Activated naive CD4-positive, alpha-beta T cell treated with anti-CD3 and anti-CD28 coated beads, Interleukin-2, amount 50 U/mL, for 16 hours (primary cell): ENCODE measurements around the gene GNGT1.

Experiments used
- DNase-seq: peaks from one replicate; pipeline ENCODE4 v3.0.0-alpha.2; 2020

Gene GNGT1

GRCh38 chr7:93944673-93945072 is 38.3 kb downstream of the GNGT1 start:
- DNase-seq = no peak

DNA sequence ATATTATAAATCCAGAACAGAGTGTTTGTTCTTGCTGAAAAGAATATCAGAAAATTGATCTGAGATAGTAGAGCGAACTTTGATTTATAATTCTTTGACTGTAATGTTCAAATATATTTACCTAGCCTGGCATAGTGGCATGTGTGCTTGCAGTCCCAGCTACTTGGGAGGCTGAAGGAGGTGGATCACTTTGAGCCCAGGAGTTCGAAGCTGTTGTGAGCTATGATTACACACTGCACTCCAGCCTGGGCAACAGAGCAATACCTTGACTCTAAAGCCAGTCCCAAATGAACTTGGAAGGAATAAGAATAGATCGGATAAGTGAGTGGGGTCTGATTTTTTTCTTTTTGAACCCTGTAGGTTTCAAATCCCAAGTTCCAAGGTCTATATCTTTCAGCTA is 38.7 kb downstream of the GNGT1 start:
- DNase-seq = no peak

DNA sequence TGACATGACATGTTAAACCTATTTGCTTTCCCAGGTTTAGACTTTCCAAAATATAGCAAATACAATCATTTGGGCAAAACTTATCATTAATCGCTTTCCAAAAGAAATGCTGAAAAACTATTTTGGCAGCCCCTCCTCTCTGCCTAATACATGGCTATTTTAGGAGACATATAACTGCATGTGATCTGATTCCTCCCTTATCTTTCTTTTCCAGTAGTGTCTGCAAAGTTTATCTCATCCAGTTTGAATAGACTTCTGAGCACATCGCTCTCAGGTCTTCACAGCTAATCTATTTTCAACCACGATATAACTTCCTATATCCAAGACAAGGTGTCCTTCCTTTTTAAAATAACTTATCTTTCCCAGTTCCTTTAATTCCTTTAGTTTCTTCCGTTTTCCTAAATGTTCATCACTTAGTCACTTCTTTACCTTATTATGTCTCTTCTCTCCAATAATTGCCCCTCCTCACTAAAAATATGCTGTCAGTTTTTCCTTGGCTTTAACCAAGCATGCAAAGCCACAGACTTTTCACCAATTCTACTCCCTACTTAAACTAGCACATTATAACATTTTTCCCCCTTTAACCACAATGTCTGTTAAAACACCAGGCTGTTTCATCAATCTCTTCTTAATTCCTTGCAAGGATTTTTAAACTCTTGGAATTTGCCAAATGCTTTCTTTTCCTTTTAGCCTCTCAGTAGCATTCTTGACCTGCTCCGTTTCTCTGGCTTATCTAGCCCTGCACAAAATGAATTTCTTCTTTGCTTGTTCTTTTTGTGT is 39.6 kb downstream of the GNGT1 start:
- no peak for DNase-seq

DNA sequence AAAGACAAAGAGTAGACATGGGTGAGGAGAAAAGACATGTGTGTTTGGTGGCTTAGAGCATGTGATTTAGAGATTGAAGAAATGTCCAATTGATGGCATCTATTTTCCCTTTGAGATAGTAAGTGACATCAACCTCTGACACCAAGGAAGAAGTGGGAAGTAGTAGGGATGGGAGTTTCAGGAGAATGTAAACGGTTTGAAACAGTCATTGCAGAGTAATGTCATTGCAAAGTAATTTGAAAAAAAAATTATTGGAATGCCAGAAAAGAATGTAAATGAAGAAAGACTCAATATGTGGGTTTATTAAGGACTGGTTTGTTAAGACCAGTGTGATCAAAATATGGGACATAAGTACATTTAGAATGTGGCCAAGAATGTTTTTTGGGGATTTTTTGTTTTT is 41.7 kb downstream of the GNGT1 start:
- DNase-seq = no peak

- DNase-seq = no peak
Observed at GRCh38 chr7:93948873-93949272, 42.5 kb downstream of the GNGT1 start.

DNA sequence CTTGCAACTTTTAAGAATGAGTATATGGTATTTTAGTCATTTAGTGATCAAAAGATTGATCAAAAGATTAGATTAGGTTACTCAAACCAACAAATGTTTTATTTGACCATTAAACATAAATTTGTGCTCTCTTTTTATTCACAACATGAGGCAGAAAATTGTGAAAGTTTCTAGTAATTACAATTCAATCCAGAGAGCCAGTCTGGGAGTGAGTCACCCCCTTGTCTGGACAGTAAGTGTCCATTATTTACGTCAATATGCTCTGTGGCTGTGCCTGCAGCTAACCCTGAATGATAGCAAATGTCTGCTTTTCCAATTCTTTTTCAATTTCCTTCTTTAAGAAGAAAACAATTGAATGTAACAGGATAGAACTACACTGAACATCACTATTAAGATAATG is 43.1 kb downstream of the GNGT1 start:
- no peak for DNase-seq

GRCh38 chr7:93955304-93955703 is 48.9 kb downstream of the GNGT1 start:
- DNase-seq = no peak

DNA sequence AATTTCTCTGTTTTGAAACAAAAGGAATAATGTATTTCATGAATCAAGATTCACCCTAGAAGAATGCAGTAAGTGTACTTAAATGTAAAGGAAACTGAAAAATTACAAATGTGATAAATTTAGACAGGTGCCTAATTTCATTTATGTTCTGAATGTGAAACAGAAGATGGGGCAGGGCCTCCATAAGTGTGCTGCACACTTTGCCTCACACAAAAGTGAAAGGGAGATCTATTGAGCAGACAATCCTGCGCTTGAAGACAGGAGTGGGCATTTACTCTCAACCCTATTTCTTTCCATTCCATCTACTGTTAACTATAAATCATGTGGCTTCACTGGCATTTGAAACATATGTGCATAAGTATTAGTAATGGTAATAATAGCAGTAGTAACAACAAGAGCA is 51.4 kb downstream of the GNGT1 start:
- no peak for DNase-seq

DNA sequence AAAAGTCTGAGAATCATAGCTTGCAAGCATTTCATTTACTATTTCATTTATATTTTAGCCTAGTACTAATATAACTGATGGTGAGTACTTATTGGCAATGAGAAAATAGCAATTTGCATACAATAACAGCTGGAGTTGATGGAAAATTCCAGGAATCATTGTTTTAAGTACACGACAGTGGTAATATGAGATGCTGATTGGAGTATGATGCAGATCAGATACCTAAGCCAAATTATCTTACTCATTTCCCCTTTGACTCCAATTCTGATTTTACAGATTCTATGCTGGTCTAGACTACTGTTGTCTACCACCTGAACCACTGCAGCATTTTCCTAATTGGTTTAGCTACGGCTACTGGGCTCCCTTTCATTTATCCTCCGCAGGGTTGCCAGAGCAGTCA is 51.8 kb downstream of the GNGT1 start:
- DNase-seq = no peak

DNA sequence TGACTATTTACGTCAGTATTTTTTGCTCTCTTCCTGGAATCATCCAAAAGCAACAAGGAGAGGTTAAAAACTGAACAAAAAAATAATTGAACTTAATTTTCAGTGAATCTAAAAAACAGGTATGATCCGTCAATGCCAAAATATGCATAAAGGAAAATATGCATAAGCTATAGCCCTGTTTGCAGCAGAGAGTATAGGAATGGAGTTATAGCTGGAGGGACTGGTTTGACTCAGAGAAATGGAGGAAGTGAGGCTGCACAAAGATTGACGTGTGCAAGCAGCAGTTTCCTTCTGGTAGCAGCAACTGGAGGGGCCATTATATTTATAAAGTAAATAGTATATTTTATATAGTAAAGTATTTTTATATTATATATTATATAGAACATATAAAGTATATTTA is 52.3 kb downstream of the GNGT1 start:
- no peak for DNase-seq
